Right lobe of liver (tissue), 6 donors: ENCODE results near the gene TDRD3. TPM values are rescaled to one million over a fixed set of nuclear protein-coding genes. Genes with fewer than 3 reads are reported as not detected.

ENCODE experiments used
- ATAC-seq, 4 donors: fragments of 200-7000 bp; cut with Tn5 transposase; one replicate each; pipeline ENCODE4 v1.9.1; 2020; ENCODE audit warnings: mild to moderate bottlenecking in 4 of 4, moderate library complexity in 4 of 4
- DNase-seq, 3 donors: peaks; one replicate each; pipeline ENCODE4 v3.0.0-alpha.2; 2020
- H3K27ac ChIP-seq, 3 donors: fragments of 200-600 bp; one replicate each; pipeline ENCODE4 v1.8.0; 2022
- H3K27me3 ChIP-seq, 2 donors: fragments of 200-600 bp; one replicate each; pipeline ENCODE4 v1.8.0; 2022
- H3K36me3 ChIP-seq, 4 donors: fragments of 200-600 bp; sonication (generic) in 1 of 4; one replicate each; pipeline versions ENCODE4 v1.5.1 to v1.8.0; 2017 to 2022; ENCODE audit warnings: control low read depth in 1 of 4
- H3K4me1 ChIP-seq, 4 donors: fragments of 200-600 bp; sonication (generic) in 1 of 4; one replicate each; pipeline versions ENCODE4 v1.5.1 to v1.8.0; 2017 to 2022; ENCODE audit warnings: control low read depth in 1 of 4
- H3K4me3 ChIP-seq, 3 donors: fragments of 200-600 bp; one replicate each; pipeline ENCODE4 v1.8.0; 2022
- H3K9me3 ChIP-seq, 4 donors: fragments of 200-600 bp; sonication (generic) in 1 of 4; one replicate each; pipeline versions ENCODE4 v1.5.1 to v1.8.0; 2017 to 2022; ENCODE audit warnings: control low read depth in 1 of 4
- POLR2A ChIP-seq: fragments of 450-650 bp; IDR thresholded peaks from one replicate; pipeline ENCODE4 v1.6.1; 2017; ENCODE audit warnings: antibody characterized with exemption, mild to moderate bottlenecking
- WGBS: methylation state at CpG from one replicate; pipeline ENCODE4 v1.1.6; 2018; ENCODE audit warnings: low coverage, low lambda C conversion rate; ENCODE audit not compliant: insufficient coverage; ENCODE audit errors: missing lambda C conversion rate; 5-methylcytosine and 5-hydroxymethylcytosine counted together
- intact Hi-C, 2 donors: fragments of 100-400 bp; cut with DNase I; formaldehyde crosslinking; loops; one replicate each; pipeline versions ENCODE4 v1.11.2 to v1.14.1; 2022
- total RNA-seq, 6 experiments: library from RNA; depleted of rRNA in 2 of 6; stranded (reverse); fragments of >200 nt in 2 of 6; fragmentation: NEBNext Ultra II Directional in 3 of 6; extraction: Animal tissue kit (Norgen Biotek cat#: 25700) in 3 of 6; gene quantifications; one replicate each; pipeline versions ENCODE4 v1.1.0 to v1.2.4, GENCODE V29; 2016 to 2023
- TF ChIP-seq, protein P1 (sequence below), 4 donors: fragments of 200-600 bp in 3 of 4; fragments of 450-650 bp in 1 of 4; IDR thresholded peaks; one replicate each; pipeline versions ENCODE4 v1.5.1 to v1.8.0; 2016 to 2022; ENCODE audit warnings: antibody characterized with exemption in 4 of 4, mild to moderate bottlenecking in 2 of 4
- donor health status: DM: no; HTN: yes; CAD: no.
- donor health status: DM: no; HTN: no; CAD: no.
- donor health status: DM: no; HTN: no; CAD: no.
- donor health status: DM: no; HTN: yes; CAD: no.
- donor health status: DM: no; HTN: yes; CAD: no.

The TDRD3 gene
- total RNA-seq, 6 experiments from 2014 or later: 9.6 to 12.8 (median 11.4) TPM

- Histone ChIP-seq H3K9me3 (no peaks in the 10 kb centered on the region), H3K27me3 (no peaks in the 10 kb centered on the region), H3K4me1 (peaks cover 0 to 33% (median 13%) of the 10 kb centered on the region in 4 donors), H3K27ac (no peak overlapping the region), H3K36me3 (no peaks in the 10 kb centered on the region), H3K4me3 (no peak overlapping the region)
- ATAC-seq: no peak
- intact Hi-C loops: no loop called here
- TF ChIP-seq POLR2A: no peak
- TF ChIP-seq, protein P1, sequence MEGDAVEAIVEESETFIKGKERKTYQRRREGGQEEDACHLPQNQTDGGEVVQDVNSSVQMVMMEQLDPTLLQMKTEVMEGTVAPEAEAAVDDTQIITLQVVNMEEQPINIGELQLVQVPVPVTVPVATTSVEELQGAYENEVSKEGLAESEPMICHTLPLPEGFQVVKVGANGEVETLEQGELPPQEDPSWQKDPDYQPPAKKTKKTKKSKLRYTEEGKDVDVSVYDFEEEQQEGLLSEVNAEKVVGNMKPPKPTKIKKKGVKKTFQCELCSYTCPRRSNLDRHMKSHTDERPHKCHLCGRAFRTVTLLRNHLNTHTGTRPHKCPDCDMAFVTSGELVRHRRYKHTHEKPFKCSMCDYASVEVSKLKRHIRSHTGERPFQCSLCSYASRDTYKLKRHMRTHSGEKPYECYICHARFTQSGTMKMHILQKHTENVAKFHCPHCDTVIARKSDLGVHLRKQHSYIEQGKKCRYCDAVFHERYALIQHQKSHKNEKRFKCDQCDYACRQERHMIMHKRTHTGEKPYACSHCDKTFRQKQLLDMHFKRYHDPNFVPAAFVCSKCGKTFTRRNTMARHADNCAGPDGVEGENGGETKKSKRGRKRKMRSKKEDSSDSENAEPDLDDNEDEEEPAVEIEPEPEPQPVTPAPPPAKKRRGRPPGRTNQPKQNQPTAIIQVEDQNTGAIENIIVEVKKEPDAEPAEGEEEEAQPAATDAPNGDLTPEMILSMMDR (IDR thresholded peaks at IDR 0.05): no peak
- DNase-seq: no peak
- 0% methylated on average over 1 of the region's 1 CpG for WGBS
These were observed 14.4 kb downstream of the TDRD3 start for GRCh38 chr13:60411464-60411863.

DNA sequence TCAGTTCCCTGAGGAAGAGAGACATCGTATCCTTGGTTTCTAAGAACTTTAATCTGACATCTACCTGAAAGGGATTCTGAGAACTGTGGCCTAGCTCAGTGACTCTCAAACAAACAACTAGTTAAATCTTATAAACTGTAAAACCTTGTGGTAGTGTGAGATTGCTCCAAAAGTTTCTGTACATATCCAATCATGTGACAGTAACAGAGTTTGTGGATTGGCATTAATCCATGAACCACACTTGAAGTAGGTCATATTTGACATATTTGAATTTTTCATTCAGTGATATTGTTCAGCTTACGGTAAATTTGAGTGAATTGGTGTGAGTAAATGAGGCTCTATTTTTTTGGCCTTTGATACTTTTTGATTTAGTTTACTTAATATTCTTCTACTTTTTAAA lies 15.0 kb downstream of the TDRD3 start:
- no peak for DNase-seq
- Histone ChIP-seq H3K27me3 (no peaks in the 10 kb centered on the region), H3K9me3 (no peaks in the 10 kb centered on the region), H3K4me1 (peaks cover 0 to 33% (median 13%) of the 10 kb centered on the region in 4 donors), H3K4me3 (no peak overlapping the region), H3K36me3 (no peaks in the 10 kb centered on the region), H3K27ac (no peak overlapping the region)
- ATAC-seq: no peak
- TF ChIP-seq POLR2A: no peak
- TF ChIP-seq, protein P1 (IDR thresholded peaks at IDR 0.05): no peak
- intact Hi-C loops: no loop called here
- WGBS: 71% methylated on average over 2 of the region's 2 CpGs

GRCh38 chr13:60412909-60413616 lies 16.0 kb downstream of the TDRD3 start:
- H3K27me3 ChIP-seq: no peaks in the 10 kb centered on the region
- DNase-seq (no peak), ATAC-seq (peak in 2 of 4 donors; percentile 7 to 38)
- no peaks in the 10 kb centered on the region for H3K9me3 ChIP-seq
- H3K4me3 ChIP-seq: no peak overlapping the region
- TF ChIP-seq POLR2A: no peak
- TF ChIP-seq, protein P1 (IDR thresholded peaks at IDR 0.05): no peak
- intact Hi-C loops: no loop called here
- peaks cover 0 to 33% (median 13%) of the 10 kb centered on the region in 4 donors for H3K4me1 ChIP-seq
- WGBS: 92% methylated on average over 3 of the region's 3 CpGs
- no peak overlapping the region for H3K27ac ChIP-seq
- no peaks in the 10 kb centered on the region for H3K36me3 ChIP-seq

- ATAC-seq (peak; percentile 74 to 89 (median 78)), DNase-seq (no peak)
- Histone ChIP-seq H3K9me3 (no peaks in the 10 kb centered on the region), H3K27ac (no peak overlapping the region), H3K36me3 (no peaks in the 10 kb centered on the region), H3K4me1 (peaks cover 0 to 27% (median 13%) of the 10 kb centered on the region in 4 donors), H3K4me3 (no peak overlapping the region), H3K27me3 (no peaks in the 10 kb centered on the region)
- intact Hi-C loops: no loop called here
- no peak for TF ChIP-seq POLR2A
- TF ChIP-seq, protein P1 (IDR thresholded peaks at IDR 0.05): no peak
These were observed 17.2 kb downstream of the TDRD3 start for GRCh38 chr13:60414177-60414576.
